CD4-positive, CD25-positive, alpha-beta regulatory T cell (primary cell): ENCODE measurements around the gene SMIM20. TPM values are rescaled to one million over a fixed set of nuclear protein-coding genes. Genes with fewer than 3 reads are reported as not detected.

Experiments
- ATAC-seq, 2 donors: fragments of 150-1000 bp; cut with Tn5 transposase; one replicate each; pipeline ENCODE4 v1.10.0; 2021; ENCODE audit warnings: low read depth in 2 of 2, moderate number of reproducible peaks in 2 of 2, moderate library complexity in 1 of 2
- DNase-seq, 3 donors: peaks; one replicate each; pipeline versions ENCODE4 v3.0.0 to v3.0.0-alpha.2; 2012 to 2022; ENCODE audit warnings: mixed read lengths in 1 of 3
- H3K27ac ChIP-seq: one replicate; pipeline ENCODE4 v1.7.0; 2013; ENCODE audit warnings: mild to moderate bottlenecking, low read length; ENCODE audit not compliant: insufficient read depth, poor library complexity, severe bottlenecking
- H3K27me3 ChIP-seq: one replicate; pipeline ENCODE4 v1.7.0; 2013; ENCODE audit warnings: low read length; ENCODE audit not compliant: control insufficient read depth, insufficient read depth
- H3K36me3 ChIP-seq: one replicate; pipeline ENCODE4 v1.7.0; 2013; ENCODE audit warnings: mild to moderate bottlenecking, low read length, moderate library complexity; ENCODE audit not compliant: control insufficient read depth, insufficient read depth
- H3K4me1 ChIP-seq: 2 replicates; pipeline ENCODE4 v1.7.0; 2013; ENCODE audit warnings: mild to moderate bottlenecking, low read length; ENCODE audit not compliant: insufficient read depth, control insufficient read depth, poor library complexity, severe bottlenecking
- H3K4me3 ChIP-seq: one replicate; pipeline ENCODE4 v1.7.0; 2013; ENCODE audit warnings: low read depth, mild to moderate bottlenecking, low read length, moderate library complexity
- H3K9me3 ChIP-seq, 2 experiments: 1 replicate in 1 of 2; 2 replicates in 1 of 2; pipeline ENCODE4 v1.7.0; 2013; ENCODE audit warnings: low read length in 2 of 2, mild to moderate bottlenecking in 1 of 2, moderate library complexity in 1 of 2; ENCODE audit not compliant: control insufficient read depth in 2 of 2
- H3K27ac Mint-ChIP-seq, 3 donors: one replicate each; pipeline ENCODE4 v1.8.0; 2020 to 2022; ENCODE audit warnings: mild to moderate bottlenecking in 3 of 3, mixed read lengths in 3 of 3, moderate library complexity in 2 of 3
- H3K27me3 Mint-ChIP-seq: one replicate; pipeline ENCODE4 v1.8.0; 2022; ENCODE audit warnings: mild to moderate bottlenecking, mixed read lengths
- H3K36me3 Mint-ChIP-seq: one replicate; pipeline ENCODE4 v1.8.0; 2020; ENCODE audit warnings: mixed read lengths
- H3K4me1 Mint-ChIP-seq, 4 donors: one replicate each; pipeline ENCODE4 v1.8.0; 2020 to 2022; ENCODE audit warnings: mixed read lengths in 4 of 4, mild to moderate bottlenecking in 1 of 4
- H3K4me3 Mint-ChIP-seq, 4 donors: one replicate each; pipeline ENCODE4 v1.8.0; 2020 to 2022; ENCODE audit warnings: mild to moderate bottlenecking in 4 of 4, mixed read lengths in 4 of 4, moderate library complexity in 3 of 4
- H3K9me3 Mint-ChIP-seq, 7 donors: one replicate each; pipeline ENCODE4 v1.8.0; 2020 to 2022; ENCODE audit warnings: mixed read lengths in 7 of 7, mild to moderate bottlenecking in 3 of 7, moderate library complexity in 2 of 7
- polyA plus RNA-seq, 4 donors: library from polyadenylated mRNA; unstranded; fragments of 300-500 nt; fragmentation: Illumina TruSeq; gene quantifications; one replicate each; pipeline ENCODE4 v1.2.3, GENCODE V29; 2021
- total RNA-seq: library from RNA; stranded (reverse); gene quantifications from one replicate; pipeline ENCODE4 v1.2.3, GENCODE V29; 2022

Gene SMIM20
- total and polyA plus RNA-seq, 5 donors from 2014 or later = 7.4 to 80.5 (median 54.1) TPM

DNA sequence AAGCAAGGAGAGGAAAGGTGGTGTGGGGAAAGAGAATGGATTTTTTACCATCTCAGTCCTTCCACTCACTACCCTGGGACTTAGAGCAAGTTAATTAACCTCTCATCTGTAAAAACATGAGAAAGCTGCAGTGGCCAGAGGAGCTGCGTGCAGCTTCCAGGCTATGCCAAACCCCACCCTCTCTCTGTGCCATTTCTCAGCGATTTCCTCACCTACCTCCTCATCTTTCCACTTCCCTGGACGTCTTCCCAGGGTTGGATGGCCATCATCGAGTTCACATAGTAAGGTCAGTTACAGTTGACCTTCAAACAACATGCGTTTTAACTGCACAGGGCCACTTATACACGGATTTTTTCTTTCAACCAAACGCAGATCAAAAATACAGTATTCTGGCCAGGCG, 64.3 kb downstream of the SMIM20 start:
- Histone ChIP-seq H3K4me3 (no peak overlapping the region), H3K9me3 (no peaks in the 10 kb centered on the region), H3K27me3 (no peaks in the 10 kb centered on the region), H3K36me3 (no peaks in the 10 kb centered on the region), H3K27ac (no peak overlapping the region), H3K4me1 (no peaks in the 10 kb centered on the region)
- H3K36me3 Mint-ChIP-seq = no peaks in the 10 kb centered on the region
- ATAC-seq (no peak), DNase-seq (no peak)
- H3K9me3 Mint-ChIP-seq = peaks cover 0 to 1% (median 0%) of the 10 kb centered on the region in 7 donors
- no peak overlapping the region for H3K27ac Mint-ChIP-seq
- H3K4me3 Mint-ChIP-seq = no peak overlapping the region
- H3K4me1 Mint-ChIP-seq = no peaks in the 10 kb centered on the region
- peaks cover 12% of the 10 kb centered on the region for H3K27me3 Mint-ChIP-seq

Other genes with a start within 250 kb of the SMIM20 start
- gene SEL1L3, start 51.2 kb upstream of the SMIM20 start, total RNA-seq = 74.5 TPM
- gene SEL1L3, start 51.2 kb upstream of the SMIM20 start, polyA plus RNA-seq = 10 to 100 TPM; 36.5 to 61.0 (median 44.9) TPM